Lower leg skin (tissue), 4 donors: Measurements from ENCODE around the gene ARHGAP23. TPM values are rescaled to one million over a fixed set of nuclear protein-coding genes. Genes with fewer than 3 reads are reported as not detected.

ENCODE experiments used
- DNase-seq, 2 donors: peaks; one replicate each; pipeline ENCODE4 v3.0.0-alpha.2; 2019; ENCODE audit warnings: low spot score in 2 of 2
- H3K4me3 ChIP-seq: fragments of 200-600 bp; sonication (generic); 2 replicates; pipeline ENCODE4 v1.5.1; 2017; ENCODE audit warnings: mild to moderate bottlenecking, low read depth; ENCODE audit not compliant: poor library complexity, severe bottlenecking
- CTCF ChIP-seq, 3 donors: fragments of 450-650 bp; IDR thresholded peaks; one replicate each; pipeline ENCODE4 v1.5.1; 2016; ENCODE audit warnings: antibody characterized with exemption in 3 of 3, mild to moderate bottlenecking in 3 of 3, moderate library complexity in 2 of 3
- POLR2A ChIP-seq, 2 donors: fragments of 450-650 bp; IDR thresholded peaks; one replicate each; pipeline ENCODE4 v1.6.1; 2016 to 2017; ENCODE audit warnings: antibody characterized with exemption in 2 of 2, mild to moderate bottlenecking in 1 of 2, moderate library complexity in 1 of 2
- WGBS, 2 donors: methylation state at CpG; one replicate each; pipeline ENCODE4 v1.1.5; 2018; 5-methylcytosine and 5-hydroxymethylcytosine counted together
- intact Hi-C: fragments of 100-400 bp; cut with DNase I; formaldehyde crosslinking; loops from one replicate; pipeline ENCODE4 v1.15.0; 2023; ENCODE audit warnings: low total_unique reads
- total RNA-seq, 4 donors: library from RNA; depleted of rRNA; stranded (reverse); fragments of >200 nt; gene quantifications; one replicate each; pipeline ENCODE4 v1.1.0, GENCODE V29; 2016

ARHGAP23 gene
- total RNA-seq, 4 donors from 2014 or later: 127 to 201 (median 149) TPM

- 36 to 37% methylated on average over 5 of the region's 8 CpGs for WGBS, 2 donors
- H3K4me3 ChIP-seq: no peak overlapping the region
- no peak for TF ChIP-seq POLR2A (IDR thresholded peaks at IDR 0.05)
- TF ChIP-seq CTCF (IDR thresholded peaks at IDR 0.05): no peak
- DNase-seq: peak; percentile 53 to 92
- intact Hi-C loops: no loop called here
These were observed 35.2 kb downstream of the ARHGAP23 start for GRCh38 chr17:38463451-38463858.

- TF ChIP-seq POLR2A (IDR thresholded peaks at IDR 0.05): no peak
- no peak for TF ChIP-seq CTCF (IDR thresholded peaks at IDR 0.05)
- DNase-seq: peak; percentile 62 to 91
These were observed 36.0 kb downstream of the ARHGAP23 start for GRCh38 chr17:38464251-38464722.

GRCh38 chr17:38464723-38465390 is 36.6 kb downstream of the ARHGAP23 start:
- peak; percentile 79 to 97 for DNase-seq
- WGBS, 2 donors: 17 to 26% methylated on average over 16 to 27 of the region's 28 CpGs
- TF ChIP-seq POLR2A (IDR thresholded peaks at IDR 0.05) (no peak), CTCF (IDR thresholded peaks at IDR 0.05) (no peak)
- H3K4me3 ChIP-seq: peak overlapping the region; percentile 14
- intact Hi-C loops: no loop called here

More at GRCh38 chr17:38464251-38464722, 36.0 kb downstream of the ARHGAP23 start:
- WGBS, 2 donors: 15 to 27% methylated on average over 9 of the region's 9 CpGs
- H3K4me3 ChIP-seq: no peak overlapping the region
- intact Hi-C loops: no loop called here

- peak in 1 of 2 donors; percentile 92 for DNase-seq
- H3K4me3 ChIP-seq: peak overlapping the region; percentile 14
- TF ChIP-seq POLR2A (IDR thresholded peaks at IDR 0.05): no peak
- TF ChIP-seq CTCF (IDR thresholded peaks at IDR 0.05): no peak
- 53 to 55% methylated on average over 23 of the region's 23 CpGs for WGBS, 2 donors
- intact Hi-C loops: no loop called here
These were observed 37.4 kb downstream of the ARHGAP23 start for GRCh38 chr17:38465391-38466345.

GRCh38 chr17:38466346-38467315 is 38.4 kb downstream of the ARHGAP23 start:
- 81 to 87% methylated on average over 41 to 43 of the region's 57 CpGs for WGBS, 2 donors
- no peak for TF ChIP-seq CTCF (IDR thresholded peaks at IDR 0.05)
- TF ChIP-seq POLR2A (IDR thresholded peaks at IDR 0.05): no peak
- peak overlapping the region; percentile 14 for H3K4me3 ChIP-seq
- intact Hi-C loops: no loop called here
- DNase-seq: no peak
